LoVo (cell line): Measurements from ENCODE around the gene SBNO2.

ENCODE experiments used
- DNase-seq: peaks from one replicate; pipeline ENCODE4 v3.0.0-alpha.2; 2016; ENCODE audit warnings: low spot score

The SBNO2 gene

DNA sequence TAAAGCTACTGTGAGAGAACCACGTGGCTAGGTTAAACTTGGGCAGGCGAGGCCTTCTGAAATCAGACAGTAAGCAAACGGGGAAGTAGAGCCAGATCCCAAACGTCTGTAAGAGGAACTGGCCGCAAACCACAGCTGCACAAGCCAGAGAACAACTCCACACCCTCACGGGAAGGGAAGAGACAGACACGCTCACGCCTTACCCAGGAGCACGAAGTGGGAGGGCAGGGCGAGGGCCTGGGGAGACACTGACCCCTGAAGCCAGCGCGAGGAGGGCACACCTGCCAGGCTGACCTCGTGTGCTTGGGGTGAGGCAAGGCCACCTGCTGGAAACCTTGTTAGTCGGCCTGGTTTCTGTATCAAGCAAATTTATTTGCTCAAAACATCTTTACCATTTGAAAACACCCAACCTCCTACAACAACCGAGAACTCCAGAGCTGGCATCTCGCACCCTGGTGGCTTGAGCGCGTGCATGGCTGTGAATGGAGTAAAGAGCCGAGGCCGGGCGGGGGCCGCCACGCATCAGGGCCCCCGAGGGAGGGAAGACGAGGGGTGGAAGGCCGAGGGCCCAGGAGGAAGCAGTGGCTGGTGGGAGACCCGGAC, 86.2 kb downstream of the SBNO2 start:
- no peak for DNase-seq

DNA sequence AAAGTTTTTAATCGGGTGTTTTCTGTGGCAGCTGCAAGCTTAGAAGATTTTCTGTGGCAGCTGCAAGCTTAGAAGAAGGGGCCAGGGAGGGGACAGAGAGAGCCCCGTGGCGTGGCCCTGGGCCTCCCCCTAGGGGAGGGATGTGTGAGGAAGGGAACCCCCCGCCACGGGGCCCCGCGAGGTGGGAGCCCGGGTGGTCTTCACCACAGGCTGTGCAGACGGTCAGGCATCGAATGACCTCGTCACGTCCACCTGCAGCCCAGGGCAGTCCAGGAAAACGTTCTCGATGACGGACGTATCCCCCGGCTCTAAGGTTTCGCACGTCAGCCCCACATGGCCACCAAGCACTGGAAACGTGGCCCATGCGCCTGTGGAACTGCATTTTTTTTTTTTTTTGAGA, 87.5 kb downstream of the SBNO2 start:
- no peak for DNase-seq

DNA sequence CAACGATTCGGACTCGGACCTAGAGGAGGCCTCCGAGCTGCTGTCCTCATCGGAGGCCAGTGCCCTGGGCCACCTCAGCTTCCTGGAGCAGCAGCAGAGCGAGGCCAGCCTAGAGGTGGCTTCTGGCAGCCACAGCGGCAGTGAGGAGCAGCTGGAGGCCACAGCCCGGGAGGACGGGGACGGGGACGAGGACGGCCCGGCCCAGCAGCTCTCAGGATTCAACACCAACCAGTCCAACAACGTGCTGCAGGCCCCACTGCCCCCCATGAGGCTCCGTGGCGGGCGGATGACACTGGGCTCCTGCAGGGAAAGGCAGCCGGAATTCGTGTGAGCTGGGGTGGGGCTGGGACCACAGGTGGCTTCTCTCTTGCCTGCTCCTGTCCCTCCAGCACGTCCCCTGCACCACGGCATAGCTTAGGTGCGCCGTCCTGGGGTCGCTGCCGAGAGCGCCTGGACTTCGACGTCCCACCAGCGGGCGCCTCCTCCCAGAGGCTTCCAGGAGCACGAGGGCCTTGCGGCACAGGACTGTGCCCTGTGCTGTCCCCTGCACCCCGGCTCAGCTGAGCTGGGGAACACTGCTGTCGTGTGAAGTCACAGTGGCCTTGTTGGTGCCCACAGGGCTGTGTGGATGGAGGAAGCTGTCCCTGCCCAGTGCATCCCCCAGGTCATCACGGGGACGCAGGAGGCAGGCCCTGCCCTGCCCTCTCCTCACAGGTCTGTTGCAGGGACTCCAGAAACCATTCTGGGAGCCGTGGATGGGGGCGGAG, 88.2 kb downstream of the SBNO2 start:
- no peak for DNase-seq

DNA sequence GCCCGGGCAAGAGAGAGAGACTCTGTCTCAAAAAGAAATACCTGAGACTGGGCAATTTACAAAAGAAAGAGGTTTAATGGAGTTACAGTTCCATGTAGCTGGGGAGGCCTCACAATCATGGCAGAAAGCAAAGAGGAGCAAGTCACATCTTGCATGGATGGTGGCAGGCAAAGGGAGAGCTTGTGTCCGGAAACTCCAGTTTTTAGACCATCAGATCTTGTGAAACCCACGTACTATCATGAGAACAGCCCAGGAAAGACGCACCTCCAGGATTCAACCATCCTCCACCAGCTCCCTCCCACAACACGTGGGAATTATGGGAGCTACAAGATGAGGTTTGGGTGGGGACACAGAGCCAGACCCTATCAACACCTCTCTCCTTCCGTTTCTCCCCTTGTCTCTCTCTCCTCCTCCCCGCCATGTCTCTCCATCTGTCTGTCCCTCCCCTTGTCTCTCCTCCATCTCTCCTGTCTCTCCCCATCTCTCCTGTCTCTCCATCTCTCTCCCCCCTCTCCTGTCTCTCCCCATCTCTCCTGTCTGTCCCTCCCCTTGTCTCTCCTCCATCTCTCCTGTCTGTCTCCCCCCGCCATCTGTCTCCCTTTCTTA, 88.9 kb downstream of the SBNO2 start:
- DNase-seq = no peak

DNA sequence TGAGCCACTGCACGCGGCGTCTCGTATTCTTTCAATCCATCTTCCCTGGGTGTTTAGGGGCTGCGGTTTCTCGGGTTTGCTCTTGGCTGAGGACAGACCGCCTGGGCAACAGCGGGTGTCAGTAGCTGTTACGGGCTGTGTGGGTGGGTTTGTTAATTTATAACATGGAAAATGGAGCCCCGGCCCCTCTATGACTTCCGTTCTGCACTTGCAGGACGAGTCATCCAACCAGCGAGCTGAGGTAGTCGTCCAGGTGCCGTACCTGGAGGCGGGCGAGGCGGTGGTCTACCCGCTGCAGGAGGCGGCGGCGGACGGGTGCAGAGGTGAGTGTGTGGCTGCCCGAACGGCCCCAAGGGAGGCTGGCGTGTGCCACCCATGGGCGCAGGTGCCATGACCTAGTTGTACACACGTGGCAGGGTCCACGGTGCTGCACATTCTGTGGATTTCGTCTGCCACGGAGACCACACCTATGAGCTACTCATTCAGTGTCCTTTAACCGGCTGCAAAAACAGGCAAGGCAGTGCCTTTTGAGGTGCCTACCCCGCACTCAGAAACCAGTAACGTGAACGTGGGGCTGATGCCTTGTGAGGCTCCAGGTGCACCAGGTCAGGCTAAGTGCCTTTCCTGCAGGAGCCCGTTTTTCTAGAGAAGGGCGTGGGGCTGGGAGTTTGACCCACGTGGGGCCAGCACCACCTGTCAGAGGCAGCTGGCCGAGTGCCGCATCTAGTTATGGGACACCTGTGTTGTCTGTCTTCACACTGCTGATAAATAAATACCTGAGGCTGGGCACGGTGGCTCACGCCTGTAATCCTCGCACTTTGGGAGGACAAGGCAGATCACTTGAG, 89.8 kb downstream of the SBNO2 start:
- DNase-seq = no peak

DNA sequence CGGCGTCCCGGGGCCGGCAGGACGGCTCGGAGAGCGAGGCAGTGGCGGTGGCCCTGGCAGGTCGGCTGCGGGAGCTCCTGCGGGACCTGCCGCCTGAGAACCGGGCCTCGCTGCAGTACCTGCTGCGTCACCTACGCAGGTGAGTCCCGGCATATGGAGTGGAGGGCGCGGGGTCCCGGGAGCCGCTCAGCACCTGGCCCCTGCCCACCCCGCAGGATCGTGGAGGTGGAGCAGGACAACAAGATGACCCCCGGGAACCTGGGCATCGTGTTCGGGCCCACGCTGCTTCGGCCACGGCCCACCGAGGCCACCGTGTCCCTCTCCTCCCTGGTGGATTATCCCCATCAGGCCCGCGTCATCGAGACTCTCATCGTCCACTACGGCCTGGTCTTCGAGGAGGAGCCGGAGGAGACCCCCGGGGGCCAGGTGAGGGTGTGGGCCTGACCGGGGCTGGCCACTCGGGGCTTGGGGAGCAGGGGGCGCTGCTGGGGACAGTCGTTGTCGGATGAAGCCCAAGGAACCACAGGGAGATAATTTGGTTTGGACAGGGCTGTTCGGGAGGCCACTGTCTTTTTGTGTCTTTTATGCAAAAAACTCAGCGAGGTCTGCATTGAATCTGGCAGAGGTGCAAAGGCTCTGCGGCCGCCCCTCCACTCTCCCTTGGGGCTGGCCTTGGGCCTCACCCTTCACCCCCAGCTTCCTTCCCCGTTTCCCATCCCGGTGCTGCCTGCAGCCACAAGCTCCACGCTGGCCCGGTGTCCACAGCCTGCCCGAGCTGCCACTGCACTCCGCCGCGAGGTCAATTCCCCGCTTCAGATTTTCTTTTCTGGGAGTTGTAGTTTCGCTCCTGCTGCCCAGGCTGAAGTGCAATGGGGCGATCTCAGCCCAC, 90.9 kb downstream of the SBNO2 start:
- no peak for DNase-seq

DNA sequence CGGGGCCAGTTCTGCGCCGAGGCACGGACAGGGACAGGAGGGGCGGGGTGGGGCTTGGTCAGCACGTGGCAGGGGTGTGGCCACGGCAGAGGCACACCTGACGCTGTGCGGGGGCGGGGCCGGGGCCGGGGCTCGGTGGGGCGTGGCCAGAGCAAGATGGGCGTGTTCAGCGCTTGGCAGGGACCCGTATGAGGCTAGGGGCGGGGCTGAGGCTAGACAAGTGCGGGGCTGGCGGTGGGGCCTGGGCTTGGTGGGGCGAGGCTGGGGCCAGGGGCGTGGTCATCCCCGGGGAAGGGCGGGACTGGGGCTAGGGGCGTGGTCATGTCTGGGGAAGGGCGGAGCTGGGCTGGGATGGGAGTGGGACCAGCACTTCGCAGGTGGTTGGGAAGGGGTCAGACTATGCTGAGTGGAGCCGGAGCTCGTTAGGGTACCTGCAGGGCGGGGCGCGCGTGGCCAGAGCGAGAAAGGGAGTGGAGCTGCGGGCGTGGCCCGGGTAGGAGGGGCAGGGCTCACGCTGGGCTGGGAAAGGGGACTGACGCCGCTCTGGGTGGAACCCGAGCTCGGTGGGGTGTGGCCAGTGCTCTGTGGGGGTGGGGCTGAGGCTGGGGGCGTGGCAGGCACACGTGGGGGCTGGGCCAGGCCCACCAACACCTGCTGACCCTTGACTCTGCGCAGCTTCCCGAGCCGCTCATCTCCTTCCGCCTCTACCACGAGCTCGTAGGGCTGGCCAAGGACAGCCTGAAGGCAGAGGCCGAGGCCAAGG, 91.7 kb downstream of the SBNO2 start:
- DNase-seq = peak; percentile 78

DNA sequence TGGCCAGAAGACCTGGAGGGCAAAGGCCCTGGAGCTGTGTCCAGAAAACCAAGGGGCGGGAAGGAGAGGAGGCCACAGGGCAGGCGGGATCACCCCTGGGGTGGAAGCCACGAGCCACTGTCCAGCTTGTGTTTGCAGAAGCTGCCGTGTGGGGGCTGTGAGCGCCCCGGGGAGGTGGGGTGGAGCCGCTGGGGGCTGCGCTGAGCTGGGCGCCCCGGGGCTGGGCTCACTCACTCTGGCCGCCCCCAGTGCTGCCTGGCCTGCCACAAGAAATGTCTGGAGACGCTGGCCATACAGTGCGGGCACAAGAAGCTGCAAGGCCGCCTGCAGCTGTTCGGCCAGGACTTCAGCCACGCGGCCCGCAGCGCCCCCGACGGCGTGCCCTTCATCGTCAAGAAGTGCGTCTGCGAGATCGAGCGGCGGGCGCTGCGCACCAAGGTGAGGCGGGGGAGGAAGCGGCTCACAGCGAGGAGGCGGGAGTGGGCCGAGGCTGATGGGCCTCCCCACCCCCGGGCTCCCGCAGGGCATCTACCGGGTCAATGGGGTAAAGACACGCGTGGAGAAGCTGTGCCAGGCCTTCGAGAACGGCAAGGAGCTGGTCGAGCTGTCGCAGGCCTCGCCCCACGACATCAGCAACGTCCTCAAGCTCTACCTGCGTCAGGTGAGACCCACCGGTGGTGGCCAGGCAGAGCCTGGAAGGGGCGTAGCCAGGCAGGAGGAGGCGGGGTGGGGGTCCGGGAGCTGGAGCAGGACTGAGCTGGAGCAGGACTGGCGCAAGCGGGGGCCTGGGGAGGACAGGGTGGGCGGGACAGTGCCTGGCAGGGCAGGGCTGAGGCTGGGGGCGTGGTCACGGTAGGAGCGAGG, 92.5 kb downstream of the SBNO2 start:
- DNase-seq = no peak

DNA sequence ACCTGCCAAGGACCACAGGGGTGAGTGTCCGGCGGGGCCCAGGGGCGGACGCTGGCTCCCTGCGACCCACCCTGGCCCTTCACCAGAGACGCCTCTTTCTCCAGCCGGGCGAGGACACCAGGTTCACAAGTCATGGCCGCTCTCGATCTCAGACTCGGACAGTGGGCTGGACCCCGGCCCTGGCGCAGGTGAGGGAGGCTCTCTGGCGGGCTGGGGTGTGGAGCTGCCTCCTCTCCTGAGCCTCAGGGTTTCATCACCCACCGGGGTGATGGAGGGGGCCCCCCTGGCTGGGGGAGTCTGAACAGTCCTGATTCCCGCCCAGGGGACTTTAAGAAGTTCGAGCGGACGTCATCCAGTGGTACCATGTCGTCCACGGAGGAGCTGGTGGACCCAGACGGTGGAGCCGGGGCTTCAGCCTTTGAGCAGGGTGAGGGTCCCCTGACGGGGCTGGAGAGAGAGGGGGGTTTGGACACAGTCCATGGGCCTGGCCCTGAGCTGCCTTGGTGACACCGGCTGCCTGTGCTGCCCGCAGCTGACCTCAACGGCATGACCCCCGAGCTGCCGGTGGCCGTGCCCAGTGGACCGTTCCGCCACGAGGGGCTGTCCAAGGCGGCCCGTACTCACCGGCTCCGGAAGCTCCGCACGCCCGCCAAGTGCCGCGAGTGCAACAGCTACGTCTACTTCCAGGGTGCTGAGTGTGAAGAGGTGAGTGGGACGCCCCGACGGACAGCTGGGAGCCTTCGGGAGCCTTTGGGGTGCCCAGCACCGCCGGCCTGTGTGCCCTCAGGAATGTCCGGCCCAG, 93.5 kb downstream of the SBNO2 start:
- no peak for DNase-seq

DNA sequence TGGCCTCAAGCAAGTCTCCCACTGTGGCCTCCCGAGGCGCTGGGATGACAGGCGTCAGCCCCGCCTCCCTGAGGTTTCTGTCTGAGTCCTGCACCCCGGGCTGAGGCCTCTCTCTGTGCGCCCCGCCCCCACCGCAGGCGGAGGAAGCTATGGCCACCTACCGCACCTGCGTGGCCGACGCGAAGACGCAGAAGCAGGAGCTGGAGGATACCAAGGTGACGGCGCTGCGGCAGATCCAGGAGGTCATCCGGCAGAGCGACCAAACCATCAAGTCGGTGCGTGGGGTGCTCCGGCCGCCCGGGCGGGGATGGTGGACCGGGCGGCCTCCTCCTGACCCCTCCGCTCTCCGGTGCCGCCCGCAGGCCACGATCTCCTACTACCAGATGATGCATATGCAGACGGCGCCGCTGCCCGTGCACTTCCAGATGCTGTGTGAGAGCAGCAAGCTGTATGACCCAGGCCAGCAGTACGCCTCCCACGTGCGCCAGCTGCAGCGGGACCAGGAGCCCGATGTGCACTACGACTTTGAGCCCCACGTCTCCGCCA, 94.4 kb downstream of the SBNO2 start:
- no peak for DNase-seq

DNA sequence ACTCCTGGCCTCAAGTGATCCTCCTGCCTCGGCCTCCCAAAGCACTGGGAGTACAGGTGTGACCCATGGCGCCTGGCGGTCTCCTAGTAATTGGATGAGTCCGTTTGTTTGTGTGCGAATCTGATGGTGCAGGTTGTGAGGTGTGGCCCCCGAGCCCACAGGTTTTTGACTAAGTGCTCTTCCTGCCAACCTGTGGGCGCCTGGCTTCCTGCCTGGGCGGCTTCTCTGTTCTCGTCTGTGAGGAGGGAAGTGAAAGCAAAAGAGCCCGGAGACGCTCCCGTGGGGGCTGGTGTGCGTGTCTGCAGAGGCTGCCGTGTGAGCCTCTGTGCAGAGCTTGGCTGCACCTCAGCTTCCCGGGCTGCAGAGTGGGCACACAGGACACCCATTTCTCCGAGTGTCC, 97.1 kb downstream of the SBNO2 start:
- DNase-seq = no peak

DNA sequence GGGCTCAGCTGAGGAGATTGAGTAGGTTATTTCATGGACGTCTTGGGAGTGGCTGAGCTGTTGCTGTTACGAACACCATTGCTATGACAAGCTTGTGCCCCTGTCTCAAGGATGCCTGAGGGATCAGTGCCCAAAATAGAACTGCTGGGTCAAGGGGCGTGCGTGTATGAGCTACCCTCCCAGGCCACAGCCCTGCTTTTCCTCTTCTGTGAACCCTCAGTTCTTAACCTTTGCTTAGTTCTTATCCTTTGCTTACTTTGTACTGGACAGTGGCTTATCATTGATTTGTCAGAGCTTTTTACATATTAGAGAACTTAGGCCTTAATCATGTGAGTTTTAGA, 98.1 kb downstream of the SBNO2 start:
- no peak for DNase-seq

DNA sequence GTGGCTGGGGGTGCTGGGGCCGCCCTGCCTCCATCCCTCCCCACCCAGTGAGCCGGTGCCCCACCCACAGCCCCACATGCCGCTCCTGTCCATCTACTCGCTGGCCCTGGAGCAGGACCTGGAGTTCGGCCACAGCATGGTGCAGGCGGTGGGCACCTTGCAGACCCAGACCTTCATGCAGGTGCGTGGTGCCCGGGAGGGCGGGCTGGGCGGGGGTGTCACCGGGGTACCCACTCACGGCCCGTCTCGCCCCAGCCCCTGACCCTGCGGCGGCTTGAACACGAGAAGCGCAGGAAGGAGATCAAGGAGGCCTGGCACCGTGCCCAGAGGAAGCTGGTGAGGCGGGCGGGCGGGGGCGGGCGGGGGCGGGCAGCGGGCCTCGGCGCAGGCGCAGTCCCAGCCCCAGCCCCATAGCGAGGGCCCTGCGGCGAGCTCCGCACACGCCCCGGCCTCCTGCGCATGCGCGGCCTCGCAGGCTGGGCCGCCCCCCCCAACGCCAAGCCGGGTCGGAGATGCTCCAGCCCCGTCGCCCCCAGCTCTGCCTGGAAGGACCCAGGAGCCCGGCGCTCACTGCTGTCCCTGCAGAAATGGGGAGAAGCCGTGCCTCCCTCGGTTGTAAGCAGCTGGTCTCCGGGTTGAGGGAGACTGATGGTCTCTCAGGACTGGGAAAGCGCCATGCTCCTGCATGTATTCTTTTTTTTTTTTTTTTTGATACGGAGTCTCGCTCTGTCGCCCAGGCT, 99.4 kb downstream of the SBNO2 start:
- peak; percentile 94 for DNase-seq

DNA sequence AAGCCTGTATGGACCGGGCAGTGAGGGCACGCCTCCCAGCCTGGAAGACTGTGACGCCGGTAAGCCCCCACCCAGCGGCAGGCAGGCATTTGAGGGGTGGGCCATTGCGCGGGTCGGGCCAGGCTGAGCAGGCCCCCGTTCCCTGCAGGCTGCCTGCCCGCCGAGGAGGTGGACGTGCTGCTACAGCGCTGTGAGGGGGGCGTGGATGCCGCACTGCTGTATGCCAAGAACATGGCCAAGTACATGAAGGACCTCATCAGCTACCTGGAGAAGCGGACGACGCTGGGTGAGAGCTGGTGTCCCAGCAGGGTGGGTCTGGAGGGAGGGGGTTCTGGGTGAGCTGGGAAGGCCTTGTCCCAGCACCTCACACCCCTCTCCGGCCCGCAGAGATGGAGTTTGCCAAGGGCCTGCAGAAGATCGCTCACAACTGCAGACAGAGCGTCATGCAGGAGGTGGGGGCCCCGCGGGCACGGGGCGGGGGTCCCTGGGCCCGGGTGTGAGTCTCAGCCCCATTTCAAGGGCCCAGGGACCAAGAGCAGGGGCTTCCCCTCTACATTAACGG, 100.0 kb downstream of the SBNO2 start:
- no peak for DNase-seq

DNA sequence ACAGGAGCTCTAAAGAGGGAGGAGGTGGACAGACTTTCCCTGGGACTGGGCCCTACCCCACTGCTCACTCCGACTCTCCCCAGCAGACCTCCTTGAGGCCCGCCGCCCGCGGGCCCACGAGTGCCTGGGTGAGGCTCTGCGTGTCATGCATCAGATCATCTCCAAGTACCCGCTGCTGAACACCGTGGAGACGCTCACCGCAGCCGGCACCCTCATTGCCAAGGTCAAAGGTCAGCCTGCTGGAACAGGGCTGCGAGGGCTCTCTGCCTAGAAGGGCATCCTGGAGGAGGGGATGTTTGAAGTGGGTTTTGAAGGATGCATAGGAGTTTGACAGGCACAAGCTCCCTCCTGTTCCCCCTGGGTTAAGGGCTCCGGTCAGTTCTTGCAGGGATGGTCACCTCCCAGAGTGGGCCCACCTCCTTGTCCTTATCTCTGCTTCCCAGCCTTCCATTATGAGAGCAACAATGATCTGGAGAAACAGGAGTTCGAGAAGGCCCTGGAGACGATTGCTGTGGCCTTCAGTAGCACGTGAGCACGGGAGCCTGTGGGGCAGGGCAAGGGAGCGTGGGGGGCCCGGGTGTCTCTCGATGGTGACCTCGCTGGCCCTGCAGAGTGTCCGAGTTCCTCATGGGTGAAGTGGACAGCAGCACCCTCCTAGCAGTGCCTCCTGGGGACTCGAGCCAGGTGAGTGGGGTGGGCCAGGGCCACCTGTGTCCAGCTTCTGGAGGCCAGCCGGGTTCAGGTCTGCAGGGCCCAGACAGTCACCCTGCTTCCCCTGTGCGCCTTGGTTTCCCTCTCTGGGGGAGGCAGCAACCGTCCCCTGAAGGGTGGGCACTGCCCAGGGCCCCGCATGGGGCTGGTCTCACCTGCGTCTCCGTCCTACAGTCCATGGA, 100.8 kb downstream of the SBNO2 start:
- no peak for DNase-seq

DNA sequence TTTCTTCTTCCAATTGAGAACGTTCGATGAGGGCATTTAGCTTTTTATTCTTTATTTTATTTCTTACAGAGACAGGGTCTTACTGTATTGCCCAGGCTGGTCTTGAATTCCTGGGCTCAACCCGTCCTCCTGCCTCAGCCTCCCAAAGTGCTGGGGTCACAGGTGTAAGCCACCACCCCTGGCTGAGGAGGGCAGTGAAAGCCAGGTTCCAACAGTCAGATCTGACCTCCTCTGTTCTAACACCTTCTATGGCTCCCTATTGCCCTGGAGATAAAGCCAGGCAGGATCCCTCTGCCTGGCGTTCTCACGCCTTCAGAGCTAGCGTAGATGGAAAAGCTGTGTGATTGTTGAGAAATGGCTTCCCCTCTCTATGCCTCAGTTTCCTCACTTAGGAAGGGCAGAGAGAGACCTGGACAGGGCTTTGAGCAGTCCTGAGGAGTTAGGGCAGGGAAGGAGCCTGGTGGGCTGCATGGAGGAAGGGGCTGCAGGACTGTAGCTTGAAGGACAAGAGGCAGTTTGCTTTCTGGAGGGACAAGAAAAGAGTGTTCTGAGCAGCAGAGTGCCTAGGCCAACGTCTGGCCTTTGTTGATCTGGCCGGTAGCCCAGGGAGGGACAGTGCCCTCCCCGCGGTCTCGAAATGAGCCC, 101.6 kb downstream of the SBNO2 start:
- no peak for DNase-seq
